Stimulated activated CD4-positive, alpha-beta T cell treated with anti-CD3 and anti-CD28 coated beads, Interleukin-1b, Interleukin-23, amount 100 ng/mL, for 24 hours (primary cell): ENCODE measurements around the gene TNFRSF8.
"Not testable (repeated sequence)": the region's sequence is repeated elsewhere in the genome, so short reads cannot be mapped to it uniquely, and the experiment has no call there.

Experiments used
- DNase-seq, 4 experiments: peaks; one replicate each; pipeline ENCODE4 v3.0.0-alpha.2; 2020; ENCODE audit warnings: low read depth in 4 of 4, low spot score in 1 of 4

Gene TNFRSF8

DNA sequence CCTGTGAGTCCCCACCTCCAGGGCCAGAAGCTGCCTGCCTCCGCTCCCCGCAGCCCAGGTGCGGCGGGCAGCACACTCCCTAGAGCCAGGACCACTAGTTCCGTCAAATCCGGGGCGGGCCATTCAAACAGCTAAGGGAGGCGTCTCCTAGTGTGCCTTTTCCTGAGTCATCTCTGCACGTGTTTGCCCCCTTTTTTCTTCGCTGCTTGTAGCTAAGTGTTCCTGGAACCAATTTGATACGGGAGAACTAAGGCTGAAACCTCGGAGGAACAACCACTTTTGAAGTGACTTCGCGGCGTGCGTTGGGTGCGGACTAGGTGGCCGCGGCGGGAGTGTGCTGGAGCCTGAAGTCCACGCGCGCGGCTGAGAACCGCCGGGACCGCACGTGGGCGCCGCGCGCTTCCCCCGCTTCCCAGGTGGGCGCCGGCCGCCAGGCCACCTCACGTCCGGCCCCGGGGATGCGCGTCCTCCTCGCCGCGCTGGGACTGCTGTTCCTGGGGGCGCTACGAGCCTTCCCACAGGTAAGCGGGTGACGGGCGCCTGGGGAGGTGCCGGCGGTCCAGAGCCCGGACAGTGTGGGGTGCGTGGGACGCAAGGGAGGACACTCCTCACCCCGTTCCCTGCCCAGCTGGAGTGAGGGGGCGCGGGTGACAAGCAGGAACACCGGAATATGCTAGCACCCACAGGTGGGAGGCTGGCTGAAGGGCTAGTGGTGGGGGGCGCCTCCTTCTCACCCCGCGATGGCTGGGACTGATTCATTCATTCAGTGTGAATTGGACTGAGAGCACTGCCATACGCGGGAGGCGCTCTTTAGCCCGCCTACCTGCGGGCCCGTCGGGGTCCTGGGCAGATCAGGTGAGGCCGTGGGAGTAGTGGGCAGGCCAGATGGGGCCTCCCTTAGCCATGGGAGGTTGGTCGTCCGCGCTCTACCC is at the start of gene TNFRSF8:
Gene TNFRSF8 (plus strand): TSS at position 163 of the 932 bp plus-strand sequence. CDS start 296 bp downstream, at position 459.
- DNase-seq: peak in 2 of 4 experiments; percentile 51 to 59

DNA sequence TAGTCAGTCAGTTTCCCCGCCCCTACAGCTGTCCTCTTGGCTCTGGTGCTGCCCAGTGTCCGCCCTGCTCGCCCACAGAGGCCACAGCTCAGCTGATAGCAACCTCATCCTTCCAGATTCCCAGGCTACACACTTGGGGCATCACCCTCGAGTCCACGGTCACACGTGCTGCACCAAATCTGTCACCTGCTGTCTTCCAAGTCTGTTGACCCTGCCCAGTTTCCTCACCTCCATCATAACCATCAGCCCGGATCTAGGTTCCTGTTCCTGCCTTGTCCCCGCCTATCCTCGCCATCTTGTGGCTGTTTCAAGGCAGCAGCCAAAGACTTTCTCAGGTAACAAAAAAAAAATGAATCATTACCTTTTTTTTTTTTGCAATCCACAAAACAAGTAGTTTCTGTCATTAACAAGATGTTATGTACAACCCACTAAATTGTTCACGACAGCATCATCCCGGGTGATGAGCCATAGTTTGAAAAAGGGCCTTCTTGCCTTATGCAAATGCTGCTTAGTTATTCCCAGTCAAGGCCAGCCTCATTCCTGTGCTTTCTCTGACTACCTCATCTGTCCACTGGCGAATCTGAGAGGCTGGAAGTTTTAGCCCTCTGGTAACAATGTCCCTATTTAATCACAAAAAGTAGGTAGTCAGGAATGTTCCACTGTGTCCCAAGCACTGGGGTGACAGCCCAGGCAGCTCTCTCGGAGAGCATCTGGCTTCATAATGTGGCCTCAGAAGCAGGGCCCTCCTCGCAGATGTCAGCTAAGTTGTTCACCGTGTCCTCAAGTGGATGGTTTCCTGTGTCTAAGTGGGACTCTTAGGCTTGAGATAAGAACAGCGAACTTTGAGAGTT is 48.7 kb upstream of the TNFRSF8 start:
- no peak for DNase-seq

- no peak for DNase-seq
Observed at GRCh38 chr1:12015001-12015491, 48.1 kb upstream of the TNFRSF8 start.

- no peak for DNase-seq
Observed at GRCh38 chr1:12015499-12015898, 47.6 kb upstream of the TNFRSF8 start.

DNA sequence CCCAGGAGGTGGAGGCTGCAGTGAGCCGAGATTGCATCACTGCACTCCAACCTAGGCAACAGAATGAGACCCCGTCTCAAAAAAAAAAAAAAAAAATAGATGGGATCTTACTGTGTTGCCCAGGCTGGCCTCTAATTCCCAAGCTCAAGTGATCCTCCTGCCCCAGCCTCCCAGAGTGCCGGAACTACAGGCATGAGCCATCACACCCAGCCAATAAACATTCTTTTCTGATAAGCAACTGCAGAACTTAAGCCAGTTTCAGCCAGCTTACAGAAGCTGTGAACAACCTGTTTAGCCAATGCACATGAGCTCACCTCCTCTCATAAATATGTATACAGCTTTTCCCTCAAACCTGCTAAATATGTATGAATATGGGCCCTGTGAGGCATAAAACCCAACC is 46.9 kb upstream of the TNFRSF8 start:
- no peak for DNase-seq

- DNase-seq: no peak
Observed at GRCh38 chr1:12019858-12020509, 43.1 kb upstream of the TNFRSF8 start.

GRCh38 chr1:12021616-12022015 is 41.5 kb upstream of the TNFRSF8 start:
- no peak for DNase-seq

- no peak for DNase-seq
Observed at GRCh38 chr1:12022036-12022435, 41.1 kb upstream of the TNFRSF8 start.

GRCh38 chr1:12026586-12026985 is 36.5 kb upstream of the TNFRSF8 start:
- no peak for DNase-seq

DNA sequence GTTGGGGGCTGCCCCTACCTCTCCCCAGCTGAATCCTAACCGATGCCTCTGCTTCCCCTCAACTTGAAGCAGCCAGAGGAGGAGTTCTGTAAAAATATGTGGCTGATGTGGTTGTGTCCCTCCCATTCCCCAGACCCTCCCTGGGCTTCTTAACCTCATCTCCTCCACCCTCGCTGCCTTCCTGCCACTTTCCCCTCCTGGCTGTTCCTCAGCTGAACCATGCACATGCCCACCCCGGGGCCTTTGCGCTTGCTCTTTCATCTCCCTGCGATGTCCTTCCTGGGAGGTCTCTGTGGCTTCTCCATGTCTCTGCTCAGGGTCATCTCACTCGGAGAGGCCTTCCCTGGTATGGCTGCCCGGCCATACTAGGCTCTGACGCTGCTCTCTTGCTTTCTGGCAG is 34.9 kb upstream of the TNFRSF8 start:
- no peak for DNase-seq

- DNase-seq: no peak
Observed at GRCh38 chr1:12028957-12029511, 34.1 kb upstream of the TNFRSF8 start.

DNA sequence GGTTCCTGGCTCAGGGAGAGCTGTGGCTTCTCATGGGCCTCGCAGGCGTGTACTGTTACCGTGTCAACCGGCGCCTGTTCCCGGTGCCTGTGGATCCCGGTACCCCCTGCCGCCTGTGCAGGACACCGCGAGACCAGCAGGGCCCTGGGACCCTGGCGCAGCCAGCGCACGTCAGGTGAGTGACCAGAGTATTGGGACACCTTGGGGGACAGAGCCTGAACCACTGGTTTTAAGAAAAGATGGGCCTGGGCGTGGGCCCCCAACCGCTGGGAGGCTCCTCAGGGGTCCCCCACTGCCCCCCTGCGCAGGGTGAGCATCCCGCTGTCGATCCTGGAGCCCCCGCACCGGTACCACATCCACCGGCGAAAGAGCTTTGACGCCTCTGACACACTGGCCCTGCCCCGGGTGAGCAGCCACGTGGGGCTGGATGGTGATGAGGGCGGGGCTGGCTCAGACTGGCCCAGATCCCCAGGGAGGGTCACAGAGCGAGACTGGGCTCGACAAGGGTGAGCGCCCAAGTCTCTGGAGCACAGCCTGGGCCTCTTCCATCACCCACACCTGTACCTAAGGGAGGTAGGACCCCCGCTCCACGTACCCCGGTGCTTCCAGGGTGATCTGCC is 33.3 kb upstream of the TNFRSF8 start:
- no peak for DNase-seq

DNA sequence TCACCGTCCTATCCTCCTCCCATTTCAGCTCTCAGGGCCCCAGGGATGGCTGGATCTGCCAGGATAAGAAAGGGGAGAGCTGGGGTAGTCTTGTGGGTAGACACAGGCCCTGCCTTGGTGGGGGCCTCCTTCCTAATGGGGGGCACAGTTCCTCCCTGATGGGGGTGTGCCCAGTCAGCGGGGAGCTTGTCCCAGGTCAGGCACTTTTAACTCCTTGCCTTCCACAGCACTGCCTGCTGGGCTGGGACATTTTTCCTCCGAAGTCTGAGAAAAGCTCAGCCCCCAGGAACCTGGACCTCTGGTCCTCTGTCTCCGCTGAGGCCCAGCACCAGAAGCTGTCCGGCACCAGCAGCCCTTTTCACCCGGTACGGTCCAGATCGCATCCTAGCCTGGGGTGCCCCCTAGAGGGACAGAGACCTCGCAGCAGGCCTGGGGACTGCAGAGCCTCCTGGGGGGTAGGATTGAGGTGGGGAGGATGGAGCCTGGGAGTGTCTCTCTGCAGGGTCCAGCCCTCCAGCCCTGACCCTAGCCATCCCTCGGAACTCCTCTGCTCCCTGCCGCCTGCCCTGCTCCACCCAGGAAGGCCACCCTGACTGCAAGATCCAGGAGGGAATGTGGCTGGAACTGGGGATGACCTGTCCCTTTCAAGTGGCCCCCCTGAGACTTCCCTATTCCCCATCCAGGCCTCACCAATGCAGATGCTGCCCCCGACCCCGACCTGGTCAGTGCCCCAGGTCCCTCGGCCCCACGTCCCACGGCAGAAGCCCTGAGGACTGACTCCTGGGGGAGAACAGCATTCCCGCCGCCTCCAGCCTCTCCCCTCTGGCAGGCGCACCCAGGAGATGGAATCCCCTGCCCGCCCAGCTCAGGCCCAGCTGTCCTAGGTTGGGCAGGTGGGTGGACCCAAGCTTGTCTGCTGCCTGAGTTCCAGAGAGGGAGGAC is 31.8 kb upstream of the TNFRSF8 start:
- DNase-seq: no peak

- DNase-seq: no peak
Observed at GRCh38 chr1:12032161-12032621, 30.9 kb upstream of the TNFRSF8 start.

DNA sequence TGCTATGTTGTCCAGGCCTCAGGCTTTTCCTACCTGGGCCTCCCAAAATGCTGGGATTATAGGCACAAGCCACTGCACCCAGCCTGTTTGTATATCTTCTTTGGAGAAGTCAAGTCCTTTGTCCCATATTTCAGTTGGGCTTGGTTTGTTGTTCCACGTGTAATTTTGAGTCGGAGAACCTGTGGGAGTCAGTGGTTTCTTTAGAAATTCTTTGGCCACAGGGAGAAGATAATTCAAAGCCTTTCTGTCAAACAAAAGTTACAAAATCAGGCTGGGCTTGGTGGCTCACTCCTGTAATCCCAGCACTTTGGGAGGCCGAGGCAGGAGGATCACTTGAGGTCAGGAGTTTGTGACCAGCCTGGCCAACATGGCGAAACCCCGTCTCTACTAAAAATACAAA is 29.7 kb upstream of the TNFRSF8 start:
- DNase-seq: not testable (repeated sequence)

- DNase-seq: no peak
Observed at GRCh38 chr1:12034381-12034801, 28.7 kb upstream of the TNFRSF8 start.

DNA sequence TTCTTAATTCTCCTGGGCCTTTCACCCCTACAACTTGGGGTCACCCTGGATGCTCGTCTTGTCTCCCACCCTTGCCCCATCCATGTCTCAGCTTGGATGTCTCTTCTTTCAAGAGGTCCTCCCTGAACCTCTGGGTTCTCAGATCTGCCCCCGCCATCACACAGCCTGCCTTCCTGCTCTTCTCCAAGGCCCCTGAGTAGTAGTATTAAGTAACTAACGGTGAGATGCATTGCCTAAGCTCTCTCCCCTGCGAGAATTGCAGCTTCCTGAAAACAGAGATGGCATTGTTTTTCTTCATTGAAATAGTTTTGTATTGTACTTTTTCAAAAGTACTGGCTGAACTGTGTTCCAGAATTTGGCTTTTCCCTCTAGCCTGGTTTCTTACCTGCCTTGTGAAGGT is 27.8 kb upstream of the TNFRSF8 start:
- DNase-seq: no peak

DNA sequence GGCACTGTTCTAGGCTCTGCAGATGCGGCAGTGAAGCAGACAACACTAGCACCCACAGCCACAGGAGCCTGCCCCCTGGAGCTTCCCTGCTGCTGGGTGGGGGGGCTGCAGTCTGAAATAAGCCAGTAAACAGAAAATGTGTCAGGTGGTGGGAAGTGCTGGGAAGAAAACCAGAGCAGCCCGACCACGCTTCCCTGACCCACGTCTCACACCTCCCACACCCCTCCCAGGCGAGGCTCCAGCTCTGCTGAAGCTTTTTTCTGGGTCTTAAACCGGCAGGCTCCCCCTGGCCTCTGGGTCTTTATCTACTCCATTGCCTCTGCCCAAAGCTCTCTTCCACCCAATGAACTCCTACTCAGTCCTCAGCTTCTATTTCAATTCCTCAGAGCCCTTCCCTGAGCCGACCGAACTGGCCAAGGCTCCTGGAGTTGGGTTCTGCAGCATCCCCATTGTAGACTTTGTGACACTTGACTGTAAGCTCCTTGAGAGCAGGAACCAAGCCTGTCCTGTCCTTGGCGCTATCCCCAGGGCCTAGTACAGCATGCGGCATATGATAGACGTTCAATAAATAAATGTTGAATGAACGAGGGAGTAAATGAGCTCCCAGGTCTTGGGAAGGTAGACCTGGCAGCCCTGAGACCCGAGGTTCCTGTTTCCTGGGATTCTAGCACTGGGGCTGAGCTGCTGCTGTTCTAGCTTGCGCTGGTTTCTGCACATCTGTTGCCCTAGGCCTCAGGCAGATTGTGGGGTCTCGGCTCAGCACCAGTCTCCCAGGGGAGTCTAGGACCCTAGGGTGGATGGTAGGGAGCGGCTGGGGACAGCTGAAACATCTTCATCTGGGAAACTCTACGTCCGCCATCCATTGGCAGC is 25.4 kb upstream of the TNFRSF8 start:
- no peak for DNase-seq
